AG10803 (cell line): Measurements from ENCODE around the gene MAPK1.
"Not testable (repeated sequence)": the region's sequence is repeated elsewhere in the genome, so short reads cannot be mapped to it uniquely, and the experiment has no call there.

Experiments used
- DNase-seq: peaks from one replicate; pipeline ENCODE4 v3.0.0; 2010; ENCODE audit warnings: low read depth
- H3K4me3 ChIP-seq: 2 replicates; pipeline ENCODE4 v1.5.1; 2011; ENCODE audit warnings: mild to moderate bottlenecking, low read length, control low read depth
- TF ChIP-seq, protein P1 (sequence below): conservative IDR thresholded peaks from 2 replicates; pipeline ENCODE4 v1.5.1; 2011; ENCODE audit warnings: mild to moderate bottlenecking, low read length, control low read depth, inconsistent platforms

MAPK1 gene

DNA sequence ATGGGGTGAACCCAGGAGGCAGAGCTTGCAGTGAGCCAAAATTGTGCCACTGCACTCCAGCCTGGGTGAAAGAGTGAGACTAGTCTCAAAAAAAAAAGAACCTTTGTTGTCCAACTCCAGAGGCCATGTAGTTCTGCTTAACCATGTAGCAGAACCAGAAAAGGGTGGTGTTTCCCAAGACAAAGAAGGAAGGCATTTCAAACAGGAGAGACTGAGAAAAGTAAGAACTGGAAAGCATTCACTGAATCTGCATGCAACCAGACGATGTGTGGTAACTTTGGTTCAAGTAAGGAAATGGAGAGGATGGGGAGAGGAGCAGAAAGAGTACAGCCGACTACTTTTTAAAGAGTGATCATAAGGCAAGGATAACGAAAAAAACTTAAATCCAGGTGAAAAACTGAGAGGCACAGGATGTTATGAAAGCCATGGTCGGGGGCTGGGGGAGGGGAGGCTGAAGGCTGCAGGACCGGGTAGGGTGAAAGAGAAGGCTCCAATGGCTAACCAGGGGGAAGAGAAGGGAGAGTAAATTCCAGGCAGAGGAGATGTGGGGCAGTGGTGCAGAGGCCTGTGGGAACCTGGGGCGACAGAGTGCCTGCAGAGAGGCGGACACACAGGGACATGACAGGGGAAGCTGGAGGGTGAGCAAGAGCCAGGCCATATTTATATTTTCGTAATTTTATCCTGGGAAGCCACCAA is 48.8 kb downstream of the MAPK1 start:
- no peak overlapping the region for H3K4me3 ChIP-seq
- no peak for DNase-seq
- TF ChIP-seq, protein P1, sequence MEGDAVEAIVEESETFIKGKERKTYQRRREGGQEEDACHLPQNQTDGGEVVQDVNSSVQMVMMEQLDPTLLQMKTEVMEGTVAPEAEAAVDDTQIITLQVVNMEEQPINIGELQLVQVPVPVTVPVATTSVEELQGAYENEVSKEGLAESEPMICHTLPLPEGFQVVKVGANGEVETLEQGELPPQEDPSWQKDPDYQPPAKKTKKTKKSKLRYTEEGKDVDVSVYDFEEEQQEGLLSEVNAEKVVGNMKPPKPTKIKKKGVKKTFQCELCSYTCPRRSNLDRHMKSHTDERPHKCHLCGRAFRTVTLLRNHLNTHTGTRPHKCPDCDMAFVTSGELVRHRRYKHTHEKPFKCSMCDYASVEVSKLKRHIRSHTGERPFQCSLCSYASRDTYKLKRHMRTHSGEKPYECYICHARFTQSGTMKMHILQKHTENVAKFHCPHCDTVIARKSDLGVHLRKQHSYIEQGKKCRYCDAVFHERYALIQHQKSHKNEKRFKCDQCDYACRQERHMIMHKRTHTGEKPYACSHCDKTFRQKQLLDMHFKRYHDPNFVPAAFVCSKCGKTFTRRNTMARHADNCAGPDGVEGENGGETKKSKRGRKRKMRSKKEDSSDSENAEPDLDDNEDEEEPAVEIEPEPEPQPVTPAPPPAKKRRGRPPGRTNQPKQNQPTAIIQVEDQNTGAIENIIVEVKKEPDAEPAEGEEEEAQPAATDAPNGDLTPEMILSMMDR = no peak

DNA sequence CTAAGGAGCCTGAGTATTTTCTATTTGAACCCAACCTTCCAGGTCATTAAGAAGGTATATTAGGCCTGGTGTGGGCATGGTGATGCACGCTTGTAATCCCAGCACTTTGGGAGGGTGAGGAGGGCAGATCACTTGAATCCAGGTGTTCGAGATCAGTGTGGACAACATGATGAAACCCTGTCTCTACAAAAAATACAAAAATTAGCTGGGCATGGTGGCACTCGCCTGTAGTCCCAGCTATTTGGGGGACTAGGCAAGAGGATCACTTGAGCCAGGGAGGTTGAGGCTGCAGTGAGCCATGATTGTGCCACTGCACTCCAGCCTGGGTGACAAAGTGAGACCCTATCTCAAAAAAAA is 50.0 kb downstream of the MAPK1 start:
- DNase-seq, H3K4me3 ChIP-seq: not testable (repeated sequence)

- DNase-seq = peak; percentile 94
- no peak overlapping the region for H3K4me3 ChIP-seq
- TF ChIP-seq, protein P1 = no peak
Measured at GRCh38 chr22:21816787-21817496, 50.5 kb downstream of the MAPK1 start.

DNA sequence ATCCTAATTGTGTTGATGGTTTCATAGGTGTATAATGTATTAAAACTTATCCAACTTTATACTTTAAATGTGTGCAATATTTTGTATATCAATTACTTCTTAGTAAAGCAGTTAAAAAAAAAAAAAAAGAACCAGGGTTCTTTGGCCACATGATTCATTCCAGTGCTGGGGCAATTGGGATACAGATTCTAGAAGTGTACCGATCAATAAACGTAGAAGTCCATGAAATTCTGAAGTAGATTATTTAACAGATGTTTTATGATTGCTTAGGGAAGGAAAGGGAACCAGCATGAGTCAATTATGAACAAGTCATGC is 51.0 kb downstream of the MAPK1 start:
- no peak overlapping the region for H3K4me3 ChIP-seq
- TF ChIP-seq, protein P1 = no peak
- no peak for DNase-seq

DNA sequence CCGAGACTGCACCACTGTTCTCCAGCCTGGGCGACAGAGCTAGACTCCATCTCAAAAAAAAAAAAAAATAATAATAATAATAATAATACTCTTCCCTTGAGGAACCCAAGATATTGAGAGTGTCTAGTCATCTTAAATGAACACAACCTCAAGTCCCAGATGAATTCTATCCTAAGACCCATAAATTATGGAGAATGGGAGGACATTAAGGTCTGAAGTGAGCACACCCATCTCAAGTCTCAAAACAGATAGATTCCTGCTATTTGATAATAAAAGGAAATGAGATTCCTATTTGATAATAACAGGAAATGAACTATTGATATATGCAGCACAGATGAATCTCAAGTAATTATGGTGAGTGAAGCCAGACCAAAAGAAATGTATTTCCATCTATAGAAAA is 51.5 kb downstream of the MAPK1 start:
- H3K4me3 ChIP-seq = no peak overlapping the region
- no peak for DNase-seq
- TF ChIP-seq, protein P1 = no peak

GRCh38 chr22:21815357-21815756 is 52.1 kb downstream of the MAPK1 start:
- TF ChIP-seq, protein P1 = no peak
- no peak for DNase-seq
- H3K4me3 ChIP-seq = no peak overlapping the region

- no peak for DNase-seq
- no peak overlapping the region for H3K4me3 ChIP-seq
- TF ChIP-seq, protein P1 = no peak
Measured at GRCh38 chr22:21811982-21812381, 55.5 kb downstream of the MAPK1 start.
